Type B pancreatic cell (in vitro differentiated cells): ENCODE data around the gene TIMM9. TPM values are rescaled to one million over a fixed set of nuclear protein-coding genes. Genes with fewer than 3 reads are reported as not detected.

Experiments used
- DNase-seq: peaks from one replicate; pipeline ENCODE4 v3.0.0; 2021; ENCODE audit warnings: mixed read lengths; ENCODE audit not compliant: unreplicated experiment; ENCODE audit errors: extremely low spot score
- H3K27ac Mint-ChIP-seq: 2 replicates; pipeline ENCODE4 v1.8.0; 2021; ENCODE audit warnings: mild to moderate bottlenecking, mixed read lengths
- H3K27me3 Mint-ChIP-seq: 2 replicates; pipeline ENCODE4 v1.8.0; 2021; ENCODE audit warnings: mixed read lengths
- H3K36me3 Mint-ChIP-seq: 2 replicates; pipeline ENCODE4 v1.8.0; 2021; ENCODE audit warnings: mixed read lengths
- H3K4me1 Mint-ChIP-seq: one replicate; pipeline ENCODE4 v1.8.0; 2021; ENCODE audit warnings: mixed read lengths; ENCODE audit not compliant: unreplicated experiment
- H3K4me3 Mint-ChIP-seq: 2 replicates; pipeline ENCODE4 v1.8.0; 2021; ENCODE audit warnings: mild to moderate bottlenecking, mixed read lengths
- H3K9me3 Mint-ChIP-seq: 2 replicates; pipeline ENCODE4 v1.8.0; 2021; ENCODE audit warnings: mixed read lengths
- CTCF ChIP-seq: fragments of 200-600 bp; sonication (generic); conservative IDR thresholded peaks from 2 replicates; pipeline ENCODE4 v1.5.0; 2021; ENCODE audit warnings: antibody characterized with exemption, mild to moderate bottlenecking
- total RNA-seq: library from RNA; stranded (reverse); gene quantifications from 2 replicates; pipeline ENCODE4 v1.2.1, GENCODE V29; 2021; ENCODE audit warnings: low replicate concordance

Gene TIMM9
- total RNA-seq, 1 donor from 2014 or later, result 46.0 TPM

GRCh38 chr14:58395812-58396788 lies 31.2 kb downstream of the TIMM9 start, which contains the start of gene TOMM20L:
TOMM20L (plus strand) TSS chr14:58395930; CDS start chr14:58395958, 28 bp downstream.
- peak; percentile 98 for TF ChIP-seq CTCF
- H3K27me3 Mint-ChIP-seq, result peaks cover 7% of the 10 kb centered on the region
- H3K9me3 Mint-ChIP-seq, result no peaks in the 10 kb centered on the region
- no peaks in the 10 kb centered on the region for H3K36me3 Mint-ChIP-seq
- H3K4me1 Mint-ChIP-seq, result peaks cover 5% of the 10 kb centered on the region
- DNase-seq, result peak; percentile 89
- H3K27ac Mint-ChIP-seq, result peak within 1 kb of the TSS; percentile 84
- peak within 1 kb of the TSS; percentile 87 for H3K4me3 Mint-ChIP-seq

GRCh38 chr14:58395562-58395811 lies 31.8 kb downstream of the TIMM9 start:
- peaks cover 5% of the 10 kb centered on the region for H3K4me1 Mint-ChIP-seq
- no peak for DNase-seq
- H3K4me3 Mint-ChIP-seq, result peak overlapping the region; percentile 83
- no peaks in the 10 kb centered on the region for H3K36me3 Mint-ChIP-seq
- TF ChIP-seq CTCF, result no peak
- peaks cover 7% of the 10 kb centered on the region for H3K27me3 Mint-ChIP-seq
- H3K9me3 Mint-ChIP-seq, result no peaks in the 10 kb centered on the region
- H3K27ac Mint-ChIP-seq, result peak overlapping the region; percentile 61

- Mint-ChIP-seq H3K9me3 (no peaks in the 10 kb centered on the region), H3K27ac (no peak overlapping the region), H3K27me3 (no peaks in the 10 kb centered on the region), H3K4me3 (no peak overlapping the region), H3K36me3 (no peaks in the 10 kb centered on the region), H3K4me1 (no peaks in the 10 kb centered on the region)
- no peak for TF ChIP-seq CTCF
- no peak for DNase-seq
Measured at GRCh38 chr14:58390830-58391229, 36.5 kb downstream of the TIMM9 start.

- no peak overlapping the region for H3K27ac Mint-ChIP-seq
- no peaks in the 10 kb centered on the region for H3K9me3 Mint-ChIP-seq
- DNase-seq, result no peak
- no peak overlapping the region for H3K4me3 Mint-ChIP-seq
- no peak for TF ChIP-seq CTCF
- peaks cover 21% of the 10 kb centered on the region for H3K36me3 Mint-ChIP-seq
- no peaks in the 10 kb centered on the region for H3K4me1 Mint-ChIP-seq
- no peaks in the 10 kb centered on the region for H3K27me3 Mint-ChIP-seq
Measured at GRCh38 chr14:58376791-58377190, 50.5 kb downstream of the TIMM9 start.

GRCh38 chr14:58368956-58369355 lies 58.4 kb downstream of the TIMM9 start:
- H3K4me1 Mint-ChIP-seq, result no peaks in the 10 kb centered on the region
- no peaks in the 10 kb centered on the region for H3K27me3 Mint-ChIP-seq
- no peak overlapping the region for H3K27ac Mint-ChIP-seq
- TF ChIP-seq CTCF, result no peak
- no peak overlapping the region for H3K4me3 Mint-ChIP-seq
- DNase-seq, result no peak
- H3K9me3 Mint-ChIP-seq, result no peaks in the 10 kb centered on the region
- H3K36me3 Mint-ChIP-seq, result peaks cover 25% of the 10 kb centered on the region
